Measurements from ENCODE around the gene RELL1. TPM values are rescaled to one million over a fixed set of nuclear protein-coding genes. Genes with fewer than 3 reads are reported as not detected.

The RELL1 gene, protein sequence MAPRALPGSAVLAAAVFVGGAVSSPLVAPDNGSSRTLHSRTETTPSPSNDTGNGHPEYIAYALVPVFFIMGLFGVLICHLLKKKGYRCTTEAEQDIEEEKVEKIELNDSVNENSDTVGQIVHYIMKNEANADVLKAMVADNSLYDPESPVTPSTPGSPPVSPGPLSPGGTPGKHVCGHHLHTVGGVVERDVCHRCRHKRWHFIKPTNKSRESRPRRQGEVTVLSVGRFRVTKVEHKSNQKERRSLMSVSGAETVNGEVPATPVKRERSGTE
- total RNA-seq (10 to 100 TPM; 10.2 to 20.4 TPM), polyA plus RNA-seq (ENCODE audit: insufficient read depth, low read depth, low replicate concordance) (3.1 TPM)
- long read RNA-seq, donor 1, transcript RELL1-202 (7 exons, 1,350 nt): major isoform, 5 of 5 reads
- long read RNA-seq, donor 1, partial matches to known transcripts: 0 of 5 reads
- long read RNA-seq, donor 1, other reads (novel, unspliced or antisense): 0 of 5 reads
- long read RNA-seq, donor 2, partial matches to known transcripts: 0 of 1 reads
- long read RNA-seq, donor 2, other reads (novel, unspliced or antisense): 0 of 1 reads

- no peaks in the 10 kb centered on the region for H3K9me3 ChIP-seq
- H3K36me3 ChIP-seq (ENCODE audit: low read depth, missing control alignments): no peaks in the 10 kb centered on the region
- peak; percentile 100 for DNase-seq
- peak within 1 kb of the TSS; percentile 86 to 96 for H3K27ac ChIP-seq
- peaks cover 15% of the 10 kb centered on the region for H3K4me1 ChIP-seq
- WGBS, 2 donors: 2% methylated on average over 30 to 53 of the region's 58 CpGs
- peak within 1 kb of the TSS; percentile 83 to 90 for H3K4me3 ChIP-seq
- no peaks in the 10 kb centered on the region for H3K27me3 ChIP-seq
- TF ChIP-seq, protein P1, sequence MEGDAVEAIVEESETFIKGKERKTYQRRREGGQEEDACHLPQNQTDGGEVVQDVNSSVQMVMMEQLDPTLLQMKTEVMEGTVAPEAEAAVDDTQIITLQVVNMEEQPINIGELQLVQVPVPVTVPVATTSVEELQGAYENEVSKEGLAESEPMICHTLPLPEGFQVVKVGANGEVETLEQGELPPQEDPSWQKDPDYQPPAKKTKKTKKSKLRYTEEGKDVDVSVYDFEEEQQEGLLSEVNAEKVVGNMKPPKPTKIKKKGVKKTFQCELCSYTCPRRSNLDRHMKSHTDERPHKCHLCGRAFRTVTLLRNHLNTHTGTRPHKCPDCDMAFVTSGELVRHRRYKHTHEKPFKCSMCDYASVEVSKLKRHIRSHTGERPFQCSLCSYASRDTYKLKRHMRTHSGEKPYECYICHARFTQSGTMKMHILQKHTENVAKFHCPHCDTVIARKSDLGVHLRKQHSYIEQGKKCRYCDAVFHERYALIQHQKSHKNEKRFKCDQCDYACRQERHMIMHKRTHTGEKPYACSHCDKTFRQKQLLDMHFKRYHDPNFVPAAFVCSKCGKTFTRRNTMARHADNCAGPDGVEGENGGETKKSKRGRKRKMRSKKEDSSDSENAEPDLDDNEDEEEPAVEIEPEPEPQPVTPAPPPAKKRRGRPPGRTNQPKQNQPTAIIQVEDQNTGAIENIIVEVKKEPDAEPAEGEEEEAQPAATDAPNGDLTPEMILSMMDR (IDR thresholded peaks at IDR 0.05): no peak
- no peak for TF ChIP-seq POLR2A (IDR thresholded peaks at IDR 0.05)
- intact Hi-C loops (cut with DNase I; ENCODE audit: low total_unique reads): no loop called here
These were observed at the start of gene RELL1 for GRCh38 chr4:37686373-37687193. Gene RELL1, minus strand, starts transcription at chr4:37686376. Its CDS starts 89 bp downstream, at chr4:37686287.

DNA sequence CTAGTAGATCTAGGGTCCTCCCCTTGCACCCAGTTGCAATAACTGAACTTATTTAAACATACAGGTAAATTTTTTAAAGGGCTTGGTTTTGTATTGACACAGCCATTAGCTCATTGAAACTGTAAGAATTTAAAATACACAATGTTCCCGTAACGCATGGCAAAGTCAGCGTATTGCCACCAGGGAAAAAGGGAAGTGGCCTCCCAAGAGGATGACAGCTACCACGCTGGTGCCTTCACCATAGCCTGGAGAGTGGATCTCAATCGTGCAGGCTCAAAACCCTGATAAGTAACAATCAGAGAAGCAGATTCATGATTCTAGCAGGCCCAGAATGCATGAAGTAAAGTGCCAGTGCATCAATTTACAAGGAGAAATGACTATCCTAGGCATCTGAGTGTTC lies 49.4 kb upstream of the RELL1 start:
- intact Hi-C loops (cut with DNase I; ENCODE audit: low total_unique reads): no loop called here

GRCh38 chr4:37734989-37735388 lies 48.8 kb upstream of the RELL1 start:
- no peaks in the 10 kb centered on the region for H3K4me1 ChIP-seq
- intact Hi-C loops (cut with DNase I; ENCODE audit: low total_unique reads): no loop called here
- 96 to 100% methylated on average over 3 of the region's 3 CpGs for WGBS, 2 donors
- no peaks in the 10 kb centered on the region for H3K9me3 ChIP-seq
- TF ChIP-seq, protein P1 (IDR thresholded peaks at IDR 0.05): no peak
- TF ChIP-seq POLR2A (IDR thresholded peaks at IDR 0.05): no peak
- no peak overlapping the region for H3K4me3 ChIP-seq
- H3K27me3 ChIP-seq: no peaks in the 10 kb centered on the region
- DNase-seq: no peak
- no peaks in the 10 kb centered on the region for H3K36me3 ChIP-seq (ENCODE audit: low read depth, missing control alignments)
- no peak overlapping the region for H3K27ac ChIP-seq

More for the DNA sequence above, 49.4 kb upstream of the RELL1 start:
- Histone ChIP-seq H3K9me3 (no peaks in the 10 kb centered on the region), H3K27me3 (no peaks in the 10 kb centered on the region), H3K36me3 (ENCODE audit: low read depth, missing control alignments) (no peaks in the 10 kb centered on the region), H3K4me3 (no peak overlapping the region), H3K27ac (no peak overlapping the region), H3K4me1 (no peaks in the 10 kb centered on the region)
- TF ChIP-seq, protein P1 (IDR thresholded peaks at IDR 0.05): no peak
- no peak for TF ChIP-seq POLR2A (IDR thresholded peaks at IDR 0.05)
- no peak for DNase-seq
- 85 to 94% methylated on average over 5 of the region's 5 CpGs for WGBS, 2 donors

- Histone ChIP-seq H3K9me3 (no peaks in the 10 kb centered on the region), H3K27me3 (no peaks in the 10 kb centered on the region), H3K36me3 (ENCODE audit: low read depth, missing control alignments) (no peaks in the 10 kb centered on the region), H3K4me1 (no peaks in the 10 kb centered on the region), H3K27ac (no peak overlapping the region), H3K4me3 (no peak overlapping the region)
- intact Hi-C loops (cut with DNase I; ENCODE audit: low total_unique reads): no loop called here
- TF ChIP-seq, protein P1 (IDR thresholded peaks at IDR 0.05): no peak
- no peak for TF ChIP-seq POLR2A (IDR thresholded peaks at IDR 0.05)
- no peak for DNase-seq
- 71 to 75% methylated on average over 6 of the region's 6 CpGs for WGBS, 2 donors
These were observed 47.2 kb upstream of the RELL1 start for GRCh38 chr4:37733240-37733867.
